Measurements from ENCODE around the gene AMER1. TPM values are rescaled to one million over a fixed set of nuclear protein-coding genes. Genes with fewer than 3 reads are reported as not detected.
A peak's percentile ranks its signal among the peaks of the same experiment; 100 is the strongest.

Gene AMER1
- total RNA-seq, 1 donor from 2014 or later, result 6.8 TPM

GRCh38 chrX:64206556-64207162 lies 1.2 kb upstream of the AMER1 start:
- TF ChIP-seq CTCF (IDR thresholded peaks at IDR 0.05), result no peak
- ATAC-seq (ENCODE audit: low read depth), result no peak
- Mint-ChIP-seq H3K27me3 (no peaks in the 10 kb centered on the region), H3K4me1 (peaks cover 18% of the 10 kb centered on the region), H3K4me3 (peak overlapping the region; percentile 92), H3K36me3 (ENCODE audit: low read depth) (peaks cover 2% of the 10 kb centered on the region), H3K27ac (peak overlapping the region; percentile 95), H3K9me3 (no peaks in the 10 kb centered on the region)
- no peak for DNase-seq
- POLR2A ChIA-PET, result interaction anchor here (1.3 kb wide), 1 partner anchor 189 kb away, joined by 5 read pairs; the partner anchor contains the start of gene MTMR8
- intact Hi-C loops (cut with micrococcal nuclease), result loop anchor here (1.0 to 5.0 kb wide), 4 partner anchors 189 to 1461 kb away; partner anchors contain the start of genes LAS1L, MSN, MTMR8 and ZC3H12B
- CTCF ChIA-PET, result no interaction called here

- intact Hi-C loops (cut with micrococcal nuclease), result loop anchor here (1.0 to 5.0 kb wide), 6 partner anchors 189 to 1461 kb away; partner anchors contain the start of genes LAS1L, MSN, MTMR8 and ZC3H12B
- H3K36me3 Mint-ChIP-seq (ENCODE audit: low read depth), result peaks cover 2% of the 10 kb centered on the region
- H3K9me3 Mint-ChIP-seq, result no peaks in the 10 kb centered on the region
- H3K27ac Mint-ChIP-seq, result peak overlapping the region; percentile 95
- DNase-seq (peak; percentile 75), ATAC-seq (ENCODE audit: low read depth) (peak; percentile 88)
- no peak for TF ChIP-seq CTCF (IDR thresholded peaks at IDR 0.05)
- ChIA-PET CTCF (no interaction called here), POLR2A (interaction anchor here (1.2 to 1.5 kb wide), 4 partner anchors 10 to 1323 kb away, joined by 3 to 9 read pairs (median 4); partner anchors contain the start of gene MTMR8)
- no peaks in the 10 kb centered on the region for H3K27me3 Mint-ChIP-seq
- peak overlapping the region; percentile 92 for H3K4me3 Mint-ChIP-seq
- peaks cover 18% of the 10 kb centered on the region for H3K4me1 Mint-ChIP-seq
Observed at GRCh38 chrX:64205735-64206501, 410 bp upstream of the AMER1 start.

GRCh38 chrX:64204701-64205440 lies 637 bp downstream of the AMER1 start:
- no peak for TF ChIP-seq CTCF (IDR thresholded peaks at IDR 0.05)
- Mint-ChIP-seq H3K27me3 (no peaks in the 10 kb centered on the region), H3K4me1 (peaks cover 18% of the 10 kb centered on the region), H3K27ac (no peak overlapping the region), H3K9me3 (no peaks in the 10 kb centered on the region), H3K4me3 (peak overlapping the region; percentile 92), H3K36me3 (ENCODE audit: low read depth) (peaks cover 2% of the 10 kb centered on the region)
- ChIA-PET CTCF (no interaction called here), POLR2A (interaction anchor here (0.6 to 1.5 kb wide), 5 partner anchors 9 to 1324 kb away, joined by 3 to 9 read pairs (median 4); partner anchors contain the start of gene SPIN4)
- intact Hi-C loops (cut with micrococcal nuclease), result loop anchor here (1.0 to 5.0 kb wide), 3 partner anchors 449 to 1462 kb away; partner anchors contain the start of genes MSN and ZC4H2
- ATAC-seq (ENCODE audit: low read depth), result peak; percentile 2
- peak; percentile 17 for DNase-seq

- H3K27me3 Mint-ChIP-seq, result no peaks in the 10 kb centered on the region
- intact Hi-C loops (cut with micrococcal nuclease), result no loop called here
- ATAC-seq (ENCODE audit: low read depth), result no peak
- CTCF ChIA-PET, result no interaction called here
- H3K36me3 Mint-ChIP-seq (ENCODE audit: low read depth), result peaks cover 2% of the 10 kb centered on the region
- no peak for TF ChIP-seq CTCF (IDR thresholded peaks at IDR 0.05)
- POLR2A ChIA-PET, result interaction anchor here (1.2 to 1.5 kb wide), 2 partner anchors 853 to 1325 kb away, joined by 3 read pairs; partner anchors contain the start of gene SPIN4
- DNase-seq, result no peak
- H3K4me3 Mint-ChIP-seq, result peak overlapping the region; percentile 82
- H3K9me3 Mint-ChIP-seq, result no peaks in the 10 kb centered on the region
- no peak overlapping the region for H3K27ac Mint-ChIP-seq
- peaks cover 18% of the 10 kb centered on the region for H3K4me1 Mint-ChIP-seq
Observed at GRCh38 chrX:64204252-64204651, 1.3 kb downstream of the AMER1 start.

All from activated B cell treated with CpG ODN at 0.5 μM for 24 hours (primary cell).